Measurements from ENCODE around the gene CCR5.
A peak's percentile ranks its signal among the peaks of the same experiment; 100 is the strongest.

DNA sequence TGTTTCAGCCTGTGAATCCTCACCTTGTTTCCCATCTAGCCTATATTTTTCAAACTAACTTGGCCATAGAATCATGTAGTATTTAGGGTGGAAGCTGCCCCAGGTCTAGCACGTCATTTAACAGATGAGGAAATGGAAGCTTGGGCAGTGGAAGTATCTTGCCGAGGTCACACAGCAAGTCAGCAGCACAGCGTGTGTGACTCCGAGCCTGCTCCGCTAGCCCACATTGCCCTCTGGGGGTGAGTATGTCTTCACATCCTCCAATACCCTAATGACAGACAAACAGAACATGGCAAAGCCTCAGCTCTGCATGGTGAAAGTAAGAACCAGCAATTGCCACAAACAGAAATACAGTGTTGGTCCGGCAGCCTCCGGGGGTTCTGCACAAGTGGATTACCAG lies 2.2 kb upstream of the CCR5 start:
- TF ChIP-seq TAF1 (IDR thresholded peaks at IDR 0.05; ENCODE audit: low read depth, low read length) (no peak), JUND (IDR thresholded peaks at IDR 0.05; ENCODE audit: low read length) (no peak), POLR2A (IDR thresholded peaks at IDR 0.05; ENCODE audit: control extremely low read depth in 1 of 2, low read depth in 2 of 2, low read length in 2 of 2) (no peak), RNF2 (IDR thresholded peaks at IDR 0.05; ENCODE audit: borderline replicate concordance, low read depth, low read length, missing control alignments, poor library complexity, severe bottlenecking) (no peak), PHF8 (conservative IDR thresholded peaks at IDR 0.05; ENCODE audit: low read depth, low read length) (no peak), SIN3A (conservative IDR thresholded peaks at IDR 0.05 in 1 of 2, IDR thresholded peaks at IDR 0.05 in 1 of 2; ENCODE audit: low read depth in 1 of 2, low read length in 2 of 2) (no peak), CHD2 (IDR thresholded peaks at IDR 0.05; ENCODE audit: low read length) (no peak)
- TF ChIP-seq, protein P1, sequence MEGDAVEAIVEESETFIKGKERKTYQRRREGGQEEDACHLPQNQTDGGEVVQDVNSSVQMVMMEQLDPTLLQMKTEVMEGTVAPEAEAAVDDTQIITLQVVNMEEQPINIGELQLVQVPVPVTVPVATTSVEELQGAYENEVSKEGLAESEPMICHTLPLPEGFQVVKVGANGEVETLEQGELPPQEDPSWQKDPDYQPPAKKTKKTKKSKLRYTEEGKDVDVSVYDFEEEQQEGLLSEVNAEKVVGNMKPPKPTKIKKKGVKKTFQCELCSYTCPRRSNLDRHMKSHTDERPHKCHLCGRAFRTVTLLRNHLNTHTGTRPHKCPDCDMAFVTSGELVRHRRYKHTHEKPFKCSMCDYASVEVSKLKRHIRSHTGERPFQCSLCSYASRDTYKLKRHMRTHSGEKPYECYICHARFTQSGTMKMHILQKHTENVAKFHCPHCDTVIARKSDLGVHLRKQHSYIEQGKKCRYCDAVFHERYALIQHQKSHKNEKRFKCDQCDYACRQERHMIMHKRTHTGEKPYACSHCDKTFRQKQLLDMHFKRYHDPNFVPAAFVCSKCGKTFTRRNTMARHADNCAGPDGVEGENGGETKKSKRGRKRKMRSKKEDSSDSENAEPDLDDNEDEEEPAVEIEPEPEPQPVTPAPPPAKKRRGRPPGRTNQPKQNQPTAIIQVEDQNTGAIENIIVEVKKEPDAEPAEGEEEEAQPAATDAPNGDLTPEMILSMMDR (IDR thresholded peaks at IDR 0.05; ENCODE audit: control extremely low read depth in 1 of 3, insufficient read depth in 1 of 3, low read depth in 1 of 3, low read length in 3 of 3): peak; percentile 77 to 78 (median 77)
- TF ChIP-seq, protein P2, sequence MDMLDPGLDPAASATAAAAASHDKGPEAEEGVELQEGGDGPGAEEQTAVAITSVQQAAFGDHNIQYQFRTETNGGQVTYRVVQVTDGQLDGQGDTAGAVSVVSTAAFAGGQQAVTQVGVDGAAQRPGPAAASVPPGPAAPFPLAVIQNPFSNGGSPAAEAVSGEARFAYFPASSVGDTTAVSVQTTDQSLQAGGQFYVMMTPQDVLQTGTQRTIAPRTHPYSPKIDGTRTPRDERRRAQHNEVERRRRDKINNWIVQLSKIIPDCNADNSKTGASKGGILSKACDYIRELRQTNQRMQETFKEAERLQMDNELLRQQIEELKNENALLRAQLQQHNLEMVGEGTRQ (IDR thresholded peaks at IDR 0.05; ENCODE audit: low read length): no peak
